Measurements from ENCODE around the gene MCC.

The MCC gene

GRCh38 chr5:113140837-113141671, 347.2 kb downstream of the MCC start:
- TF ChIP-seq, protein P1, sequence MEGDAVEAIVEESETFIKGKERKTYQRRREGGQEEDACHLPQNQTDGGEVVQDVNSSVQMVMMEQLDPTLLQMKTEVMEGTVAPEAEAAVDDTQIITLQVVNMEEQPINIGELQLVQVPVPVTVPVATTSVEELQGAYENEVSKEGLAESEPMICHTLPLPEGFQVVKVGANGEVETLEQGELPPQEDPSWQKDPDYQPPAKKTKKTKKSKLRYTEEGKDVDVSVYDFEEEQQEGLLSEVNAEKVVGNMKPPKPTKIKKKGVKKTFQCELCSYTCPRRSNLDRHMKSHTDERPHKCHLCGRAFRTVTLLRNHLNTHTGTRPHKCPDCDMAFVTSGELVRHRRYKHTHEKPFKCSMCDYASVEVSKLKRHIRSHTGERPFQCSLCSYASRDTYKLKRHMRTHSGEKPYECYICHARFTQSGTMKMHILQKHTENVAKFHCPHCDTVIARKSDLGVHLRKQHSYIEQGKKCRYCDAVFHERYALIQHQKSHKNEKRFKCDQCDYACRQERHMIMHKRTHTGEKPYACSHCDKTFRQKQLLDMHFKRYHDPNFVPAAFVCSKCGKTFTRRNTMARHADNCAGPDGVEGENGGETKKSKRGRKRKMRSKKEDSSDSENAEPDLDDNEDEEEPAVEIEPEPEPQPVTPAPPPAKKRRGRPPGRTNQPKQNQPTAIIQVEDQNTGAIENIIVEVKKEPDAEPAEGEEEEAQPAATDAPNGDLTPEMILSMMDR (IDR thresholded peaks at IDR 0.05; ENCODE audit: insufficient read depth, low read length, poor library complexity, severe bottlenecking) = no peak
- no peak for DNase-seq (ENCODE audit: extremely low read depth, insufficient read length)
- no peaks in the 10 kb centered on the region; the same call in 1 of the 2 replicates for H3K27me3 ChIP-seq (replicated peaks; ENCODE audit: control insufficient read depth, insufficient read depth, low read length)
- no peak overlapping the region for H3K4me3 ChIP-seq (replicated peaks; ENCODE audit: low read depth, low read length)
- no peaks in the 10 kb centered on the region for H3K36me3 ChIP-seq (ENCODE audit: control insufficient read depth, insufficient read depth, low read length)

GRCh38 chr5:113133211-113133975, 354.9 kb downstream of the MCC start:
- H3K27me3 ChIP-seq (replicated peaks; ENCODE audit: control insufficient read depth, insufficient read depth, low read length) = no peaks in the 10 kb centered on the region
- TF ChIP-seq, protein P1 (IDR thresholded peaks at IDR 0.05; ENCODE audit: insufficient read depth, low read length, poor library complexity, severe bottlenecking) = no peak
- no peak overlapping the region for H3K4me3 ChIP-seq (replicated peaks; ENCODE audit: low read depth, low read length)
- no peaks in the 10 kb centered on the region for H3K36me3 ChIP-seq (ENCODE audit: control insufficient read depth, insufficient read depth, low read length)
- no peak for DNase-seq (ENCODE audit: extremely low read depth, insufficient read length)

- H3K36me3 ChIP-seq (ENCODE audit: control insufficient read depth, insufficient read depth, low read length) = no peaks in the 10 kb centered on the region
- no peak overlapping the region for H3K4me3 ChIP-seq (replicated peaks; ENCODE audit: low read depth, low read length)
- H3K27me3 ChIP-seq (replicated peaks; ENCODE audit: control insufficient read depth, insufficient read depth, low read length) = no peaks in the 10 kb centered on the region
- DNase-seq (ENCODE audit: extremely low read depth, insufficient read length) = no peak
- TF ChIP-seq, protein P1 (IDR thresholded peaks at IDR 0.05; ENCODE audit: insufficient read depth, low read length, poor library complexity, severe bottlenecking) = no peak
These were observed 355.7 kb downstream of the MCC start for GRCh38 chr5:113132564-113132963.

DNA sequence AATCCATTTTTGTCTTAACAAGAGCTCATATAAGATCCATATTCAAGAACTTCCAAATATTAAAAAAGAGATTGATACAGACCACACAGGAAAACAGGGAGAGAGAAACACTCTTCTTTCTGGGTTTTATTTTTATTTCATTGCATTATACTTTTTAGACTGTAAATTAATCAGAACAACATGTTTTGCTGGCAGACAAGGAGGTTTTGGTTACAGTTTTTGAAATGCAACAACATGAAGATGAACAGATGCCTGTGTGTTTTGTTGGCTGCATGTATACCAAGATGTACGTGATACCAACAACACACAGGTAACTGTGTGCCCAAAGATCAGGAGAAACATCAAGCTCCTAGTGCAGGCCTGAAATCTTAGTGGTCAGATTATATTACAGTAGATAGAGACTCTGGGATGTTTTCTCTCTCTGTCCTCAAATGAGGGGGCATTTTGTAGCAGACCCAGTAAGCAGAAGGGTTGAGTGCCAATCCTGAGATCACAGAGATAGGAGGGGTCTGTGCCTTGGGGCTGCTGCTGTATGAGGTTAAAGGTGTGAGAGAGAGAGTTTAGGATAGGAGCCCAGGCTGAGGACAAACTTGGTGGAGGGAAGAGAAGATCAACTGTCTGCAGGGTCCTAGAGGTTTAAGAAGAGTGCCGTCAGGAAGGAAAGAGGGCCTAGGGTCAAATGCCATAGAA, 359.5 kb downstream of the MCC start:
- H3K36me3 ChIP-seq (ENCODE audit: control insufficient read depth, insufficient read depth, low read length) = no peaks in the 10 kb centered on the region
- no peak for DNase-seq (ENCODE audit: extremely low read depth, insufficient read length)
- TF ChIP-seq, protein P1 (IDR thresholded peaks at IDR 0.05; ENCODE audit: insufficient read depth, low read length, poor library complexity, severe bottlenecking) = no peak

GRCh38 chr5:113128082-113128481, 360.2 kb downstream of the MCC start:
- TF ChIP-seq, protein P1 (IDR thresholded peaks at IDR 0.05; ENCODE audit: insufficient read depth, low read length, poor library complexity, severe bottlenecking) = no peak
- no peaks in the 10 kb centered on the region for H3K36me3 ChIP-seq (ENCODE audit: control insufficient read depth, insufficient read depth, low read length)
- H3K27me3 ChIP-seq (replicated peaks; ENCODE audit: control insufficient read depth, insufficient read depth, low read length) = no peaks in the 10 kb centered on the region
- DNase-seq (ENCODE audit: extremely low read depth, insufficient read length) = no peak
- no peak overlapping the region for H3K4me3 ChIP-seq (replicated peaks; ENCODE audit: low read depth, low read length)

More for the DNA sequence above, 359.5 kb downstream of the MCC start:
- H3K4me3 ChIP-seq (replicated peaks; ENCODE audit: low read depth, low read length) = no peak overlapping the region
- no peaks in the 10 kb centered on the region for H3K27me3 ChIP-seq (replicated peaks; ENCODE audit: control insufficient read depth, insufficient read depth, low read length)

Data from GM06990 (cell line).